Hematopoietic multipotent progenitor cell treated with erythropoietin and hydrocortisone succinate and interleukin-3 and kit ligand, for 8 days (in vitro differentiated cells): ENCODE measurements around the gene ADAP1.

Experiments
- DNase-seq: peaks from one replicate; pipeline ENCODE4 v3.0.0-alpha.2; 2015

Gene ADAP1

DNA sequence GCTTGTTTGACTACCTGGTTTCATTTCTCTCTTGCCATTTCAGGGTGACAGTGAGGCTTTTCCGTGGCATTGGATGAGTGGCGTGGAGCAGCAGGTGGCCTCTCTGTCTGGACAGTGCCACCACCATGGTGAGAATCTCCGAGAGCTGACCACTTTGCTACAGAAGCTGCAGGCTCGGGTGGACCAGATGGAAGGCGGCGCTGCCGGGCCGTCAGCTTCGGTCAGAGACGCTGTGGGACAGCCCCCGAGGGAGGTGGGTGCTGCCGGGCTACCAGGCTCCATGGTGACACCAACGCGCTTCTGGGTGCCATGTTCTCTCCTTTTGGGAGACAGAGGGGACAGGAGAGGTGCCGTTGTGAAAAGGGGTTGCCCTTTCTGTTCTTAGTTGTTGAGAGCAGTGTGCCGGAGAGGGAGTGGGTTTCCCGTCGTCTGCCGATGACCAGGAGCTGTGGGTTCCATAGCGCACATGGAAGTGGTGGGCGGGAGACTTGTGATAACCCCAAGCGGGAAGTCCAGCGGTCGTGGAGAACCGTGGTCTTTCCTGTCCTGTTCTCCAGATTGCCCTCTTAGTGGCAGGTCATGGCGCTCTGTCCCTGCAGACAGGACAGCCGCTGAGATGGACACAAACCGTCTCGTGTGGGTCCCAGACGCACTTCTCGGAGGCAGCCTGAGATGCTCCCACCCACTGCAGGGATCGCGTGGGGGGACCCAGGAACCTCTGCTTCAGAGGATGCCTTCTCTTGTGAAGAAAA, 100.9 kb downstream of the ADAP1 start:
- no peak for DNase-seq

DNA sequence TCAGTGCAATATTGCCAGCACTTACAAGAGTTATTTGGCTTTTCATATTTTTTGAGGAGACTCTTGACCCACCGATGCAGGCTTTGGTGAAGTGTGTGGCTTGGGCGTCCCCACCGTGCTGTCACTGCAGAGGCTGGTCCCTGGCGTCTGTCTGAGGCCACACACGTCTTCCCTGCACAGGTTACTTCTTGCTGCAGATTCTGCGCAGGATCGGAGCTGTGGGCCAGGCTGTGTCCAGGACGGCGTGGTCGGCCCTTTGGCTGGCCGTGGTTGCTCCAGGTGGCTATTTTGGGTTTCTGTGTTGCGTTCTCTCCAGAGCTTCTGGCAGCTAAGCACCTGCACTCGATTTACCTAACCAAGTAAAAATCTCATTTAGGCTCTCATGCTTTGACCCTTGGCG, 103.3 kb downstream of the ADAP1 start:
- DNase-seq: no peak

DNA sequence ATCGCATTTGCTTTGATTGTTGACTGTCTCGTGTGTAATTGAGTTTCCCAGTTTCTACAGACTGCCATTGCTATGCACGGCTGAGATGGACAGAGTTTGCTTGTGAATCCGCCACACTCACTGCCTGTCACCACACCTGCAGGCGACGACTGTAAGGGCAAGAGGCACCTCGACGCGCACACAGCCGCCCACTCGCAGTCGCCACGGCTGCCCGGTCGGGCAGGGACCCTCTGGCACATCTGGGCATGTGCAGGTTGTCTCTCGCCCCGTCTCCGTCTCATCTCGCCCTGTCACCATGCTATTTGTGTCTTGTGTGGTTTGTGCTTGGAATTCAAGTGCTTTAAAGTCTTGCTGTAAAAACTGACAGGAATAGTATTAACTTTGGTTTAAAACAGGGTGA, 104.7 kb downstream of the ADAP1 start:
- DNase-seq: no peak

DNA sequence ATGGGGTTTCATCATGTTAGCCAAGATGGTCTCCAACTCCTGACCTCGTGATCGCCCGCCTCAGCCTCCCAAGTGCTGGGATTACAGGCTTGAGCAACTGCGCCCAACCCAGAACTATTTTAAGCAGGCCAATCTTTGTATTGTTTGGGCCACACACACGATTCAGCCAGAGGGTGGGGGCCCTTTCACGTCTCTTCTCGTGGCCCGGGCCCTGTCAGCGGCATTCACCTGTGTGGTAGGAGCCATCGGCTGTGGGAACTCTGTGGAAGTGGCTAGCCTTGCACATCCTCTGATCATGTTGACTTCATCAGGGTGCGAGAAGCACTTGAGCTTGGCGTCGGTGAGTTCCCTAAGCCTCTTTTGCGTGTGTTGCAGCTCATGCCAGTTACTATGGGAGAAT, 105.3 kb downstream of the ADAP1 start:
- no peak for DNase-seq
